ENCODE measurements around the gene GRAMD1C. TPM values are rescaled to one million over a fixed set of nuclear protein-coding genes. Genes with fewer than 3 reads are reported as not detected.
A peak's percentile ranks its signal among the peaks of the same experiment; 100 is the strongest.

GRAMD1C gene
- total RNA-seq, 1 donor from 2014 or later = 21.7 TPM

DNA sequence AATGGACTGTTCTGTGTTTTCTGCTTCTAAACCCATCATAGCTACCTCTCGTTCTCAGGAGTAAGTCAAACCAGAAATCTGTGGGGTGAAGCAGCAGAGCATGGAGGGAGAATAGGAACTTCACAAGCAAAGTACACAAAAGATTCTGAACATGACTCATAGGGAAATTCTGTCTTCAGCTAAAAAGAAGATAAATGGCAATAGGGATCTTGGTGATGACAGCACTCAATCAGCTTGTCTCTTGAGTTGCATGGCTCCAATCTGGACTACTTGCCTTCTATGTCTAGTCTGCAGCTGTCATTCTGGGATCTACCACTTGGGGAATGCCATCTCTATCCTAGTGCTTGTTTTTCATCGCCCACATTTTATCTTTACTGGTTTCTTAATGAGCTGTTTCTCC, 13.5 kb upstream of the GRAMD1C start:
- Mint-ChIP-seq H3K27me3 (ENCODE audit: unreplicated experiment) (no peaks in the 10 kb centered on the region), H3K9me3 (ENCODE audit: unreplicated experiment) (no peaks in the 10 kb centered on the region), H3K4me1 (ENCODE audit: unreplicated experiment) (peaks cover 3% of the 10 kb centered on the region), H3K4me3 (ENCODE audit: unreplicated experiment) (no peak overlapping the region), H3K36me3 (ENCODE audit: low read depth, unreplicated experiment) (no peaks in the 10 kb centered on the region), H3K27ac (ENCODE audit: unreplicated experiment) (no peak overlapping the region)
- TF ChIP-seq, protein P1, sequence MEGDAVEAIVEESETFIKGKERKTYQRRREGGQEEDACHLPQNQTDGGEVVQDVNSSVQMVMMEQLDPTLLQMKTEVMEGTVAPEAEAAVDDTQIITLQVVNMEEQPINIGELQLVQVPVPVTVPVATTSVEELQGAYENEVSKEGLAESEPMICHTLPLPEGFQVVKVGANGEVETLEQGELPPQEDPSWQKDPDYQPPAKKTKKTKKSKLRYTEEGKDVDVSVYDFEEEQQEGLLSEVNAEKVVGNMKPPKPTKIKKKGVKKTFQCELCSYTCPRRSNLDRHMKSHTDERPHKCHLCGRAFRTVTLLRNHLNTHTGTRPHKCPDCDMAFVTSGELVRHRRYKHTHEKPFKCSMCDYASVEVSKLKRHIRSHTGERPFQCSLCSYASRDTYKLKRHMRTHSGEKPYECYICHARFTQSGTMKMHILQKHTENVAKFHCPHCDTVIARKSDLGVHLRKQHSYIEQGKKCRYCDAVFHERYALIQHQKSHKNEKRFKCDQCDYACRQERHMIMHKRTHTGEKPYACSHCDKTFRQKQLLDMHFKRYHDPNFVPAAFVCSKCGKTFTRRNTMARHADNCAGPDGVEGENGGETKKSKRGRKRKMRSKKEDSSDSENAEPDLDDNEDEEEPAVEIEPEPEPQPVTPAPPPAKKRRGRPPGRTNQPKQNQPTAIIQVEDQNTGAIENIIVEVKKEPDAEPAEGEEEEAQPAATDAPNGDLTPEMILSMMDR (IDR thresholded peaks at IDR 0.05; ENCODE audit: unreplicated experiment) = peak; percentile 41
- no peak for DNase-seq (ENCODE audit: low spot score)

DNA sequence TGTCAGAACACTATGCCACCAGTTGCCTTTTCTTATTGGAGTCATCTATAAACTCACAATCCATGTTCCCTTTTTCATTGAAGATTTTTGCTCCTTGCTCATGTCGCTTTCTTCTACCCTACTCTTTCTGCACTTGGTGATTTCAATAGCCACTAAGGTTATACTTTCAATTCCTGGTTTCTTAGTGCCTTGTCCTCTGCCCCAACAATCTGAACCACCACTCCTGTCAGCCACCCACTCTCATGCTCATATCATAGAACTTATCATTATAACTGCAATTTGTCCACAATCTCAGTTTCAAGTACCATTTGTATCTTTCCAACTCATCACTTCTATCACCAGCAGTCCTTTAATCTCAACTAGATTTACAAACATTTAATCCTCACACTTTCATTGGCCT, 10.0 kb upstream of the GRAMD1C start:
- TF ChIP-seq, protein P1 (IDR thresholded peaks at IDR 0.05; ENCODE audit: unreplicated experiment) = no peak
- Mint-ChIP-seq H3K36me3 (ENCODE audit: low read depth, unreplicated experiment) (no peaks in the 10 kb centered on the region), H3K4me3 (ENCODE audit: unreplicated experiment) (no peak overlapping the region), H3K27ac (ENCODE audit: unreplicated experiment) (no peak overlapping the region), H3K4me1 (ENCODE audit: unreplicated experiment) (peaks cover 12% of the 10 kb centered on the region), H3K9me3 (ENCODE audit: unreplicated experiment) (no peaks in the 10 kb centered on the region), H3K27me3 (ENCODE audit: unreplicated experiment) (no peaks in the 10 kb centered on the region)
- DNase-seq (ENCODE audit: low spot score) = no peak

DNA sequence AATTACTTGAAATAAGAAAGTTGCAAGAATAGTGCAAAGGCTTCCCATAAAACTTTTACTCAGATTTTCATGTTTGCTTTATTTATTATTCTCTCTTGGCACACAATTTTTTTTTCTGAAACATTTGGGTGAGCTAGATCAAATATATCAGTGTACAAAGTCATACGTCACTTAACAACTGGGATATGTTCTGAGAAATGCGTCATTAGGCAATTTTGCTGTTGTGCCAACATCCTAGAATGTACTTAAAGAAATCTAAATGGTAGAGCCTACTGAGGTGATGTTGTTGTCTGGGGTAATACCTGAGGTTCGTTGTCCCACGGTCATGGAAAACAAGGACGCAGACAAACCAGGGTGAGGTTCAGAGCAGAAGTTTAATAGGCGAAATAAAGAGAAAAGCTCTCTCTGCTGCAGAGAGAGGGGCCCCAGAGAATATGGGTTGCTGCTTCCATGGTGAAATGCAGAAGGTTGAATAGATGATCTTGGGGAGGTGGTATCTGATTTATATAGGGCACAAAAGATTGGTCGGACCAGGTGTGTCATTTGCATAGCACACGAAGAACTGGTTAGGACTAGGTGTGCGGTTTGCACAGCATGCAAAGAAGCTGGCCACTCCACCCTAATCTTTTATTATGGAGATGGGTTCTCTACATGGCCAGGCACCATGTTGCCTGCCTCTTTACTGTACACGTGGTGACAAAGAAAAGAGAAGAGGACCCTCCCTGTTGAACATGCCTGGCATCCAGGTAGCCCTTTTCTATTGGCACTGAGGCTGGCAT, 8.8 kb upstream of the GRAMD1C start:
- DNase-seq (ENCODE audit: low spot score) = no peak
- Mint-ChIP-seq H3K27me3 (ENCODE audit: unreplicated experiment) (no peaks in the 10 kb centered on the region), H3K4me3 (ENCODE audit: unreplicated experiment) (no peak overlapping the region), H3K4me1 (ENCODE audit: unreplicated experiment) (peaks cover 12% of the 10 kb centered on the region), H3K36me3 (ENCODE audit: low read depth, unreplicated experiment) (no peaks in the 10 kb centered on the region), H3K9me3 (ENCODE audit: unreplicated experiment) (no peaks in the 10 kb centered on the region), H3K27ac (ENCODE audit: unreplicated experiment) (no peak overlapping the region)
- TF ChIP-seq, protein P1 (IDR thresholded peaks at IDR 0.05; ENCODE audit: unreplicated experiment) = no peak

DNA sequence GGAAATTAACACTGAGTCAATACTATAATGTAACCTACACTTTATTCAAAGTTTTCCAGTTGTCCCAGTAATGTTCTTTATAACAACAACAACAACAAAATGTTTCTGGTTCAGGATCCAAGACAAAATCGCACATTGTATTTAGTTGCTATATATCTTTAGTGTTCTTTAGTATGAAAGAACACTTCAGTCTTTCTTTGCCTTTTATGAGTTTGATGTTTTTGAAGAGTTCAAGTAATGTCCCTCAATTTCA, 7.6 kb upstream of the GRAMD1C start:
- TF ChIP-seq, protein P1 (IDR thresholded peaks at IDR 0.05; ENCODE audit: unreplicated experiment) = no peak
- H3K9me3 Mint-ChIP-seq (ENCODE audit: unreplicated experiment) = no peaks in the 10 kb centered on the region
- no peak for DNase-seq (ENCODE audit: low spot score)
- no peaks in the 10 kb centered on the region for H3K36me3 Mint-ChIP-seq (ENCODE audit: low read depth, unreplicated experiment)
- peaks cover 12% of the 10 kb centered on the region for H3K4me1 Mint-ChIP-seq (ENCODE audit: unreplicated experiment)
- H3K4me3 Mint-ChIP-seq (ENCODE audit: unreplicated experiment) = no peak overlapping the region
- H3K27ac Mint-ChIP-seq (ENCODE audit: unreplicated experiment) = peak overlapping the region; percentile 74
- H3K27me3 Mint-ChIP-seq (ENCODE audit: unreplicated experiment) = no peaks in the 10 kb centered on the region

DNA sequence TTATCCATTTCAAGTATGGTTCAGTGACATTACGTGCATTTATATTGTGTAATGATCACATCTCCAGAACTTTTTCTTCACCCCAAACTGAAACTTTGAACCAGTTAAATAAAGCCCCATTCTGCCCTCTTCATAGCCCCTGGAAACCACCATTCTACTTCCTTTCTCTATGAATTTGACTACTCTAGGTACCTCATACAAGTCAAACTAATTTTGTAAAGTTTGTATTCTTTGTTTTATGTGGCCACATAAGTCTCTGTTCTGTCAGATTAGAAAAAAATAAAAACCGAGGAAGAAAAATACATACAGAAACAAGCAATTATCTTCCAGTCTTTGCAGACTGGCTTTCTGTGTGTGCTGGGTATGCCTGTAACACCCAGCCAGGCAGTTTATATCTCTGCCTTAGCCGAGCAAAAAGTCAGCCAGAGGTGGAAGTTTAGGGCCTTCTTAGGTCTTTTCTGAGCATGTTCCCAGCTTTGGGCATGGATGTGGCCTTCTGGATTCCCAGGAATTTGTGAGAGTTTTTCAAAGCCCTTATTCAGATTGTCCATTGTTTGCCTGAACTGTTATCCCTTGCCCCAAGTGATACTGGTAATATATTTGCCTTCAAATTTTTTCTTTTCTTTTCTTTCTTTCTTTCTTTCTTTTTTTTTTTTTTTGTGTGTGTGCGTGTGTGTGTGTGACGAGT, 6.0 kb upstream of the GRAMD1C start:
- Mint-ChIP-seq H3K27me3 (ENCODE audit: unreplicated experiment) (peaks cover 2% of the 10 kb centered on the region), H3K9me3 (ENCODE audit: unreplicated experiment) (no peaks in the 10 kb centered on the region), H3K27ac (ENCODE audit: unreplicated experiment) (no peak overlapping the region), H3K4me1 (ENCODE audit: unreplicated experiment) (peaks cover 12% of the 10 kb centered on the region), H3K4me3 (ENCODE audit: unreplicated experiment) (no peak overlapping the region), H3K36me3 (ENCODE audit: low read depth, unreplicated experiment) (no peaks in the 10 kb centered on the region)
- DNase-seq (ENCODE audit: low spot score) = no peak
- TF ChIP-seq, protein P1 (IDR thresholded peaks at IDR 0.05; ENCODE audit: unreplicated experiment) = no peak
